8988T (cell line): Measurements from ENCODE around the gene SMYD3.
"Not testable (repeated sequence)": the region's sequence is repeated elsewhere in the genome, so short reads cannot be mapped to it uniquely, and the experiment has no call there.

Experiments
- DNase-seq: peaks from one replicate; pipeline ENCODE4 v3.0.0; 2011

The SMYD3 gene

GRCh38 chr1:246404078-246404477 is 103.0 kb downstream of the SMYD3 start:
- DNase-seq = no peak

GRCh38 chr1:246398126-246398813 is 108.8 kb downstream of the SMYD3 start:
- no peak for DNase-seq

DNA sequence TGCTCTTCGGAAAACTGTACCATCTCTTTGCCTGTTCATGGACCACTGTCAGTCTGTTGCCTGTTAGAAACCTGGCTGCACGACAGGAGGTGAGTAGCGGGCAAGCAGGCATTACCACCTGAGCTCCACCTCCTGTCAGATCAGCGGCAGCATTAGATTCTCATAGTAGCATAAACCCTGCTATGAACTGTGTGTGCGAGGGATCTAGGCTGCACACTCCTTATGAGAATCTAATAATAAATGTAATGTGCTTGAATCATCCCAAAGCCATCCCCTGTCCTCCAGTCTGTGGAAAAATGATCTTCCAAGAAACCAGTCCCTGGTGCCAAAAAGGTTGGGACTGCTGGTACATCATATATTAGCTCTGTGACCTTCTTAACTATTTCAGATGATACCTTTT is 110.0 kb downstream of the SMYD3 start:
- no peak for DNase-seq

DNA sequence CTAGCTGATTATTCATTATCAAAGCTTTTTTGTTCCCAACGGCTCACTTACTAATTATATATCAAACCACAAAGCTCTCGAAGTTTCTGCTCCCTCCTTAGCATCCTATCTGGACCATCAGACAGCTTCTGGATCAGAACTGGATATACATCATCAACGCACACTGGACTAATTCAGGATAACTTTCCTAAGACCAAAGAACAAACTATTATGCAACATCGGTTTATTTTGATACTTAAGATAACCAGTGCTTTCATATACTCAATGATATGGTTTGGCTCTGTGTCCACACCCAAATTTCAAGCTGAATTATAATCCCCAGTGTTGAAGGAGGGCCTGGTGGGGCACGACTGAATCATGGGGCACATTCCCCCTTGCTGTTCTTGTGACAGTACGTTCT is 110.8 kb downstream of the SMYD3 start:
- no peak for DNase-seq

DNA sequence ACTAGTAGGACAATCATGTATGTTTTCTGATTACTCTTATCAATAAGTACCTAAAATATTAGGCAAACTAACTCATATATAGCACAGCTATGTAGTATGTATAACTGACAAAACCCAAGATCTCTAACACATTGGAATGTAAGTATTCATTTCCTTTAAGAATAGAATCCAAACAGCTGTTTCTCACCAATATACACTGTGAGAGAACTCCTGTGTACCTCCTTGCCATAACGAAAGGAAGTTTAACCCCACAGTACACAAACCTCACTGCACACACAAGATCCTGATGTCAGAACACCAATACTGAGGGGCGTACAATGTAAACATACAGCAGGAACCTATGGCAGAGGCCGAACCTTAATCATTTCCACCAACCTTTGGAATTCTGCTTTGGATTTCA is 113.0 kb downstream of the SMYD3 start:
- DNase-seq = no peak

GRCh38 chr1:246390855-246391254 is 116.2 kb downstream of the SMYD3 start:
- no peak for DNase-seq

- no peak for DNase-seq
Observed at GRCh38 chr1:246384616-246385015, 122.5 kb downstream of the SMYD3 start.

GRCh38 chr1:246383791-246384190 is 123.3 kb downstream of the SMYD3 start:
- DNase-seq = no peak

GRCh38 chr1:246383239-246383589 is 123.9 kb downstream of the SMYD3 start:
- no peak for DNase-seq

DNA sequence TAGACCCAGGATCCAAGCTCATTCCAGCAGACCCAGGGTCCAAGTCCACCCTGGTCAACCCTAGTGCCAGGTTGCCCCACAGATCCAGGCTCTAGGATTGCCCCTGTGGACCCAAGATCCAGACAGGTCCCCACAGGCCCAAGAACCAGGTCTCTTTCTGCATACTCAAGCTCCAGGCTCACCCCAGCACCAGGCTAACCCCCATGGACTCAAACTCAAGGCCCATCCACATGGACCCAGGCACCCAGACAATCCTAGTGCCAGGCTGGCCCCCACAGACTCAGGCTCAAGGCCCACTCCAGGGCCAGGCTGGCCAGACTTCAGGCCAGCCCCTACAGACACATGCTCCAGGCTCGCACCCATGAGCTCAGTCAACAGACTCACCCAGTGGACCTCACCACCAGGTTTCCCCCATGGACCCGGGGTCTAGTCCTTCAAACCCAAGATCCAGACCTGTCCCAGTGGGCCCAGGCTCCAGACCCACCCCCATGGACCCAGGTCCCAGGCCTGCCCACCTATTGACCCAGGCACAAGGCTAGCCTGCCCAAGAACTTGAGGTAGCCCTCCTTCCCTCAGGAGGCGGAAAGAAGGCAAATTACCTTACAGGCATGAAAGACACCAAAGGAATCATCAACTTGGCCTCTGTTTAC is 124.4 kb downstream of the SMYD3 start:
- DNase-seq = no peak

DNA sequence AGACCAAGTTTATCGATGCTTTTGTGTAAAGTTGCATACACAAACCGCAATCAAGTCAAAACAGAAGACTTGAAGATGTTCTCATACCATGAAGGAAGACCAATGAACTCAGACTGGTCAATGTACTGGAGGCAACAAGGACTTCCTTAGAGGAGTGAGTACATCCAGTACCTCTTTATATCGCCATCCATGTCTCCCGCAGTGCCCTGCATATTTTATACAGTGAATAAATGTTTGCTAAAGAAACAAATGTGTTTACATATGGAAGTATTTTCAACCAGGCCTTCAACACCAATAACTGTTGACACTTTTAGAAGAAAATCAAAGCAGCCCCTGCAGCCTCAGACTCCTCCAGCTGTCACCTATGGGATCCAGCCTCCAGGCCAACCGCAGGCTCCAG is 125.6 kb downstream of the SMYD3 start:
- DNase-seq = no peak

GRCh38 chr1:246377625-246378153 is 129.4 kb downstream of the SMYD3 start:
- no peak for DNase-seq

DNA sequence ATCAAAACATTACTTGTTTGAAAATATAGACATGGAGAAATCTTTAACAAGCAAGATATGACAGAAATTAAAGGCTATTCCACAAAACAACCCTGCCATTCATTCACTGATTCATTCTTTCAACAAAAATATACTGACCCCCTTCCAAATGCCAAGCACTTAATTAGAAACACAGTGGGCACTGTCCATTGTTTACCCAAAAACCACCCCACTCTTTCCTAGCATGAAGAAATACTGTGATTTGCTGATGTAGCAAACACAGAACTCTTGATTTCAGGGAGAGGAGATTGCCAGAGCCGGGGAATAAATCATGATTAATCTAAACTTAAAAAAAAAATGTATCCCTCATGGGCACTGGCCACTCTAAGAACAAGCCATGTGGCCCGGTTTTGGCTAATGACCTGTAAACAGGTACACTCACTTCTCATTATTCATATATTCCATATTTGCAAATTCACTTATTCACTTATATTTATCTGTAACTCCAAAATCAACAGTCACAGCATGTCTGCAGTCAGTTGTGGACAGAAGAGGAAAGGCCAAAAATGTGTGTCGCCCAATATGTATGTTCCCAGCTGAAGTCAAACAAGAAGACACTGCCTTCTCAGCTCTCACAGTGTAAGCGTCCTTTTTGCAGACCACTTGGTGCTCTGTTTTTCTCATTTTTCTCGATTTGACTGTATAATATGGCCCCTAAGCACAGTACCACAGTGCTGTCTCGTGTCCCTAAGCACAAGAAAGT is 133.1 kb downstream of the SMYD3 start:
- DNase-seq = no peak

GRCh38 chr1:246372559-246372958 is 134.5 kb downstream of the SMYD3 start:
- DNase-seq = no peak

- DNase-seq = no peak
Observed at GRCh38 chr1:246367041-246367440, 140.0 kb downstream of the SMYD3 start.

DNA sequence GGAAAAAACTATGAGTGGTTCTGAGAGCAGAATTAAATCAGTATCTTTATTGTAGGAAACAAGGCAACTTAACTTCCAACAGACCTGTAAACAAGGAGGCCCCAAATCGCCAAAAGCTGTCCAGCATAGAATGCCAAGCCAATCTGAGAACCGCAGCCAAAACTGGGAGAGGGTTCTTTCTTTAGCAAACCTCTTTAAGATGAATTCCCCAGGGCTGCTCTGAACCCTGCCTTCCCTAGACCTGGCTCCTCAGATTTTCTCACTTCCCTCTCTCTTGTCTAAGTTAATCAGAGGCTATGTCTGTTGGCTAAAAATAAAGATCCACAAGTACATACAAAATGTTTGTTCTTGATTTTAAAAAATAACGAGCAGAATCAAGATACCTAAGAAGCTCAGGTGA is 141.4 kb downstream of the SMYD3 start:
- DNase-seq = no peak

DNA sequence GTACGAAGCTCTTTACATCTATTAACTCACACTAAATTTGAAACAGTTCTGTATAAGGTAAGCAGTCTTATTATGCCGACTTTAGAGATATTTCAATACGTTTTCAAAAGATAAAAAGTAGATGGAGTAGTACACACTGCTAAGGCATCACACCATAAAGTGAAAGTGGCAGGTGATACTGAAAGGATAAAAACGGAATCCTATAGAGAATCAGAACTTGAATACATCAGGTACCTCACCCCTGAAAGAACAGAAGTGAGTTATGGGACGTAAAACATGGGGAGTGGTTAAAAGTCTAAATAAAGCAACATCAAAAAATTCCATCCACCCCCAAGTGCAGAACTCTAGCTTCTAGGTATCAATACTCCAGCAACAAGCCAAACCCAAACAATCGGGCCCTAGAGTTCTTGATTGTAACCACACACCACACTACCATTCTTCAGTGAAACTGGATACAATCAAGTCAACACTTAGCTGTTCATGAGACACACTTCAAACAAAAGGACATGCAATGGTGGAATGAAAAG is 142.6 kb downstream of the SMYD3 start:
- no peak for DNase-seq

GRCh38 chr1:246357014-246357598 is 150.0 kb downstream of the SMYD3 start:
- not testable (repeated sequence) for DNase-seq

- no peak for DNase-seq
Observed at GRCh38 chr1:246355411-246356230, 151.5 kb downstream of the SMYD3 start.

- DNase-seq = no peak
Observed at GRCh38 chr1:246351721-246352120, 155.4 kb downstream of the SMYD3 start.

GRCh38 chr1:246350745-246351144 is 156.3 kb downstream of the SMYD3 start:
- no peak for DNase-seq

DNA sequence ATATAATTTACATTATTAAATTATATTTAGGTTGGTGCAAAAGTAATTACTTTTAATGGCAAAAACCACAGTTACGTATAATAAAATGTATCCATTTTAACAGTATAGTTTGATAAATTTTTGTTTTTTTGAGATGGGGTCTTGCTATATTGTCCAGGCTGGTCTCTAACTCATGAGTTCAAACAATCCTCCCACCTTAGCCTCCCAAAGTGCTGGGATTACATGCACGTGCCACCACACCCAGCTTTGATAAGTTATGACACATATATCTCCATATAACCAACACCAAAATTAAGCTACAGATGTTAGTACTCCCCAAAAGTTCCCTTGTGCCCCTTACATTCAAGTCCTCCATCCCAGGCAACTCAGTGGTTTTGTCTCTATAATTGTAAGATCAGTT is 163.1 kb downstream of the SMYD3 start:
- DNase-seq = no peak
